Measurements from ENCODE around the gene PPOX. TPM values are rescaled to one million over a fixed set of nuclear protein-coding genes. Genes with fewer than 3 reads are reported as not detected.

The PPOX gene
- total RNA-seq, 2 donors from 2014 or later, result 13.4 to 14.3 TPM

DNA sequence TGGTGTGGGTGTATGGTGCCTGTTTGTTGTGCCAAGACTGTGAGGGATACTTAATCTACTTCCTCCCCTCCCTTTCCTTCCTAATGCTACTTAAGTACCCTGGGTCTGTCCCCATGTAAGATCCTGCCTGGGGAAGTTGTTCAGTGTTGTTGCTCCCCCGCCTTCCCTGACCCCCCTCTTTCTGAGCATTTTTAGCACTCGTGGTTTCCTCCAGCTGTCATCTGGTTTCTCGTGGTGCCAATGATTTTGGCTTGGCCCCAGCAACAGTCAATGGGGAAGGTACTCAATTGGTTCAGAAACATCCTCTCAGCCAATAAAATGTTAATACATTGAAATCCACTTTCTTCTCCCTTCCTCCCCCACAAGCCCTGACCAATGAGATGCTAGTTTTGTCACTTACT lies 19.1 kb downstream of the PPOX start:
- peak; percentile 66 for DNase-seq
- Histone ChIP-seq H3K9me3 (no peaks in the 10 kb centered on the region), H3K27ac (peak overlapping the region; percentile 79), H3K27me3 (no peaks in the 10 kb centered on the region), H3K36me3 (no peaks in the 10 kb centered on the region), H3K4me1 (no peaks in the 10 kb centered on the region), H3K9ac (ENCODE audit: low read depth in 2 of 2, low read length in 2 of 2) (no peak overlapping the region), H3K4me3 (no peak overlapping the region)
- intact Hi-C loops (cut with DNase I), result no loop called here
- TF ChIP-seq, protein P1, sequence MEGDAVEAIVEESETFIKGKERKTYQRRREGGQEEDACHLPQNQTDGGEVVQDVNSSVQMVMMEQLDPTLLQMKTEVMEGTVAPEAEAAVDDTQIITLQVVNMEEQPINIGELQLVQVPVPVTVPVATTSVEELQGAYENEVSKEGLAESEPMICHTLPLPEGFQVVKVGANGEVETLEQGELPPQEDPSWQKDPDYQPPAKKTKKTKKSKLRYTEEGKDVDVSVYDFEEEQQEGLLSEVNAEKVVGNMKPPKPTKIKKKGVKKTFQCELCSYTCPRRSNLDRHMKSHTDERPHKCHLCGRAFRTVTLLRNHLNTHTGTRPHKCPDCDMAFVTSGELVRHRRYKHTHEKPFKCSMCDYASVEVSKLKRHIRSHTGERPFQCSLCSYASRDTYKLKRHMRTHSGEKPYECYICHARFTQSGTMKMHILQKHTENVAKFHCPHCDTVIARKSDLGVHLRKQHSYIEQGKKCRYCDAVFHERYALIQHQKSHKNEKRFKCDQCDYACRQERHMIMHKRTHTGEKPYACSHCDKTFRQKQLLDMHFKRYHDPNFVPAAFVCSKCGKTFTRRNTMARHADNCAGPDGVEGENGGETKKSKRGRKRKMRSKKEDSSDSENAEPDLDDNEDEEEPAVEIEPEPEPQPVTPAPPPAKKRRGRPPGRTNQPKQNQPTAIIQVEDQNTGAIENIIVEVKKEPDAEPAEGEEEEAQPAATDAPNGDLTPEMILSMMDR (IDR thresholded peaks at IDR 0.05), result no peak

DNA sequence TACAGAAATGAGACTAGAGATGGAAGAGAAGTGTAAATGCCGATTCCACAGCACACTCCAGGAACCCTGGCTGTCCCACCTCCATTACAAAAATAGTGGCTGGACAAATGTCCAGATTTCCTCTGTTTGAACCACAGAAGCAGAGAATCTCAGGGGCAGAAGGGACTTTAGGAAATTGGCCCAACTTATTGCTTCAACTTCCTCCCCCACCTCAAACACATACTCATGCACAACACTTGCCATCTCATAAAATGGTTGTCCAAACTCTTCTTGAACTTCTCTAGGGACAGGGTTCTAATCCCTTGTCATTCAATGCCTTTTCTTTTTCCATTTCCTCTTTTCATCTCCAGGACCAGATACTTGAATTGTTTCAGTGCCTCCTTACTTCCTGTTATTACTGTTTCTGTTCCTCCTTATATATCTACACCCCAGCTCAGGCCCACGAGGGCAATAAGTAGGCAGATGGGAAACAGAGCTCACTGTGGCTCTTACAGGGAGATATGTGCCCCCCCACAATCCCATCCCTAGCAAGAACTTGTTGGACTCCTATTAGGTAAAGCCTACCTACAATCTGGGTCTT lies 19.6 kb downstream of the PPOX start:
- TF ChIP-seq, protein P1 (IDR thresholded peaks at IDR 0.05), result no peak
- Histone ChIP-seq H3K27me3 (no peaks in the 10 kb centered on the region), H3K27ac (peak overlapping the region; percentile 79), H3K4me1 (no peaks in the 10 kb centered on the region), H3K36me3 (no peaks in the 10 kb centered on the region), H3K9ac (ENCODE audit: low read depth in 2 of 2, low read length in 2 of 2) (no peak overlapping the region), H3K4me3 (no peak overlapping the region), H3K9me3 (no peaks in the 10 kb centered on the region)
- intact Hi-C loops (cut with DNase I), result no loop called here
- no peak for DNase-seq

DNA sequence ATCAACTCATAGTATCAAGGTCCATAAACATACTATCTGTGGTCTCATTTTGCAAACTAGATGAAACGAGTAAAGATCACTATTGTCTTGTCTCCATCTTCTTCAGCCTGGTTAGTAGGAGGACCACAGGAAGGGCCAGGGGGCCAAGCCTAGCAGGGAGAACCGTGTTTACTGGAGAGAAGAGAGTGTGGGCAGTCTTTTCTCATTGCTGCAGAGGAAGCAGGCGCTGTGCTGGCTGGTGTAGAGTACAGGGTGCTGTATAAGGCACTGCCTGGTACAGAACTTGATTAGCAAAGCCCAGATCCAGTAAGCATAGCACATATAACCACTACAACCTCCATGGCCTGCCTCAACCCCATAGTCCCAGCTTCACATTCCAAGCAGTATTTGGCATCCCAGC lies 21.1 kb downstream of the PPOX start:
- no peak for DNase-seq
- TF ChIP-seq, protein P1 (IDR thresholded peaks at IDR 0.05), result no peak
- Histone ChIP-seq H3K36me3 (no peaks in the 10 kb centered on the region), H3K4me1 (no peaks in the 10 kb centered on the region), H3K9ac (ENCODE audit: low read depth in 2 of 2, low read length in 2 of 2) (no peak overlapping the region), H3K9me3 (no peaks in the 10 kb centered on the region), H3K4me3 (no peak overlapping the region), H3K27ac (no peak overlapping the region), H3K27me3 (no peaks in the 10 kb centered on the region)
- intact Hi-C loops (cut with DNase I), result no loop called here

DNA sequence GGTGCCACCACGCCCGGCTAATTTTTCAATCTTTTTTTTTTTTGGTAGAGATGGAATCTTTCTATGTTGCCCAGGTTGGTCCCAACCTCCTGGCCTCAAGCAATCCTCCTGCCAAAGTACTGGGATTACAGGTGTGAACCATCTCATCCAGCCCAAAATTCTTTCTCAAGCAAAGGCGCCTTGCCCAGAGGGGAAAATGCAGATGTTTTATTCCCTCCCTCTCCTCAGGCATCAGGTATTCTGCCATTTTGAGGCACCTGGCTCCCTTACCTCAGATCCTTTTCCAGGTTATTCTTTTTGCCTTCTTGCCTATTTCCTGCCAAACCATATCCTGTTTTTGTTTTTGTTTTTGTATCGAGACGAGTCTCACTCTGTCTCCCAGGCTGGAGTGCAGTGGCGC lies 22.2 kb downstream of the PPOX start:
- intact Hi-C loops (cut with DNase I), result no loop called here
- H3K27ac ChIP-seq, result no peak overlapping the region
- no peak for DNase-seq
- no peaks in the 10 kb centered on the region for H3K36me3 ChIP-seq
- no peaks in the 10 kb centered on the region for H3K27me3 ChIP-seq
- H3K4me3 ChIP-seq, result no peak overlapping the region
- H3K9me3 ChIP-seq, result no peaks in the 10 kb centered on the region
- TF ChIP-seq, protein P1 (IDR thresholded peaks at IDR 0.05), result no peak
- H3K4me1 ChIP-seq, result no peaks in the 10 kb centered on the region
- H3K9ac ChIP-seq (ENCODE audit: low read depth in 2 of 2, low read length in 2 of 2), result no peak overlapping the region

DNA sequence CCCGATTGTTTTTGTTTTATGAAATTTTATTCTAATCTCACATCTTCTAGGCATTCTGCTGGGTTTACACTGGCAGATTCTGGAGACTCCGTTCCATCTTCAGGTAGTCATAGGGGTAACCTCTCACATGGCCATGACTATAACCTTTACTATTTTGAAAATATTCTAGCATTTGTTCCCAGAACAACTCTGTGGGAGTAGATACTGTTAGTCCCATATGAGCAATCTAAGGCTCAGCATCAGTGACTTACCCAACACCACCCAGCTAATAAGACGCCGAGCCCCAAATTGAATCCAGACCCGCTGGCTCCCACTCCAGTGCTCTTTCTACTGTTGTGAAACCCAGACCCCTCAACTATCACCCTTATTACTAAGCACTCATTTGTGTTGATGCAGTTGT lies 22.8 kb downstream of the PPOX start:
- Histone ChIP-seq H3K36me3 (no peaks in the 10 kb centered on the region), H3K9me3 (no peaks in the 10 kb centered on the region), H3K27me3 (no peaks in the 10 kb centered on the region), H3K9ac (ENCODE audit: low read depth in 2 of 2, low read length in 2 of 2) (no peak overlapping the region), H3K4me1 (no peaks in the 10 kb centered on the region), H3K4me3 (no peak overlapping the region), H3K27ac (no peak overlapping the region)
- TF ChIP-seq, protein P1 (IDR thresholded peaks at IDR 0.05), result no peak
- intact Hi-C loops (cut with DNase I), result no loop called here
- no peak for DNase-seq
